Endothelial cell of umbilical vein (primary cell): Measurements from ENCODE around the gene DR1. TPM values are rescaled to one million over a fixed set of nuclear protein-coding genes. Genes with fewer than 3 reads are reported as not detected.

Source experiments
- BruUV-seq: library from RNA; stranded (reverse); fragments of 400-500 nt; replicated peaks from 2 replicates; lab custom pipeline; 2021; lab: Mats Ljungman, UMichigan
- CTCF ChIA-PET: fragments of 300-600, 350-600 bp; sonication (Branson Sonifier 250); formaldehyde crosslinking; loops from one replicate; lab custom pipeline; 2021; ENCODE audit warnings: antibody characterized with exemption, inconsistent platforms; lab: Charles Lee
- POLR2A ChIA-PET: fragments of 300-600, 350-600 bp; sonication (Branson Sonifier 250); formaldehyde crosslinking; loops from one replicate; lab custom pipeline; 2021; ENCODE audit warnings: antibody characterized with exemption, inconsistent platforms; lab: Charles Lee
- DNase-seq: peaks from one replicate; pipeline ENCODE4 v3.0.0-alpha.2; 2011; ENCODE audit warnings: low read depth, low spot score
- FAIRE-seq: peaks from 2 replicates; lab custom pipeline; 2011; peaks lifted over from hg19 to GRCh38; lab: Jason Lieb, UNC
- H2AFZ ChIP-seq: 2 replicates; pipeline ENCODE4 v1.6.0; 2012; ENCODE audit warnings: low read depth, low read length, control low read depth, inconsistent platforms
- H3K27ac ChIP-seq: 2 replicates; pipeline ENCODE4 v1.5.1; 2011; ENCODE audit warnings: low read depth, mild to moderate bottlenecking, control low read depth, low read length, moderate library complexity; ENCODE audit not compliant: insufficient read depth
- H3K27me3 ChIP-seq, 2 experiments: 2 replicates each; pipeline versions ENCODE4 v1.6.0 to v1.6.1; 2011; ENCODE audit warnings: low read length in 2 of 2, mixed read lengths in 1 of 2; ENCODE audit not compliant: control insufficient read depth in 2 of 2, insufficient read depth in 2 of 2
- H3K36me3 ChIP-seq, 2 experiments: 2 replicates in 1 of 2; 3 replicates in 1 of 2; pipeline ENCODE4 v1.5.1; 2011; ENCODE audit warnings: low read length in 2 of 2, mild to moderate bottlenecking in 1 of 2, moderate library complexity in 1 of 2; ENCODE audit not compliant: control insufficient read depth in 2 of 2, insufficient read depth in 2 of 2; ENCODE audit errors: extremely low read depth in 1 of 2
- H3K4me1 ChIP-seq: 3 replicates; pipeline ENCODE4 v1.5.1; 2011; ENCODE audit warnings: mild to moderate bottlenecking, low read length; ENCODE audit not compliant: control insufficient read depth, insufficient read depth; ENCODE audit errors: extremely low read depth
- H3K4me2 ChIP-seq: 2 replicates; pipeline ENCODE4 v1.6.1; 2011; ENCODE audit warnings: low read length, control low read depth, mixed read lengths; ENCODE audit not compliant: insufficient read depth
- H3K4me3 ChIP-seq, 3 experiments: fragments of 200-600 bp in 1 of 3; sonication (generic), shearing (Covaris generic) in 1 of 3; replicated peaks in 1 of 3; 2 replicates each; pipeline ENCODE4 v1.5.1; 2011 to 2016; ENCODE audit warnings: control low read depth in 3 of 3, low read length in 3 of 3, mild to moderate bottlenecking in 2 of 3, inconsistent platforms in 1 of 3, low read depth in 1 of 3, moderate library complexity in 1 of 3; ENCODE audit not compliant: insufficient read depth in 1 of 3
- H3K79me2 ChIP-seq: 2 replicates; pipeline ENCODE4 v1.6.0; 2012; ENCODE audit warnings: low read length, inconsistent platforms; ENCODE audit not compliant: control insufficient read depth, insufficient read depth
- H3K9ac ChIP-seq: replicated peaks from 2 replicates; pipeline ENCODE3; 2011; ENCODE audit warnings: low read length, control low read depth; ENCODE audit not compliant: insufficient read depth; ENCODE audit errors: extremely low read depth
- H3K9me1 ChIP-seq: replicated peaks from 3 replicates; pipeline ENCODE4 v1.6.0; 2011; ENCODE audit warnings: mild to moderate bottlenecking, low read length; ENCODE audit not compliant: control insufficient read depth, insufficient read depth; ENCODE audit errors: extremely low read depth
- H3K9me3 ChIP-seq: replicated peaks from 2 replicates; pipeline ENCODE4 v1.5.1; 2012; ENCODE audit warnings: low read length, inconsistent platforms; ENCODE audit not compliant: control insufficient read depth, insufficient read depth
- H4K20me1 ChIP-seq: replicated peaks from 2 replicates; pipeline ENCODE3; 2011; ENCODE audit warnings: mild to moderate bottlenecking, low read length; ENCODE audit not compliant: control insufficient read depth, insufficient read depth; ENCODE audit errors: extremely low read depth
- CTCF ChIP-seq, 2 donors: IDR thresholded peaks; 1 replicate in 1 of 2; 2 replicates in 1 of 2; pipeline ENCODE4 v1.5.1; 2011; ENCODE audit warnings: low read length in 2 of 2, mild to moderate bottlenecking in 2 of 2, moderate library complexity in 2 of 2, control low read depth in 1 of 2, inconsistent platforms in 1 of 2, low read depth in 1 of 2; ENCODE audit not compliant: insufficient read depth in 1 of 2; ENCODE audit errors: extremely low read depth in 1 of 2
- EZH2 ChIP-seq: IDR thresholded peaks from 2 replicates; pipeline ENCODE4 v1.6.1; 2012; ENCODE audit warnings: borderline replicate concordance, low read depth, mild to moderate bottlenecking, moderate library complexity, low read length, inconsistent platforms; ENCODE audit not compliant: severe bottlenecking
- FOS ChIP-seq: IDR thresholded peaks from 2 replicates; pipeline ENCODE4 v1.6.1; 2011; ENCODE audit warnings: mild to moderate bottlenecking, low read length, moderate library complexity, borderline replicate concordance; ENCODE audit not compliant: insufficient read depth
- GATA2 ChIP-seq: IDR thresholded peaks from 2 replicates; pipeline ENCODE4 v1.7.0; 2011; ENCODE audit warnings: low read depth, mild to moderate bottlenecking, moderate library complexity, mixed read lengths, low read length; ENCODE audit not compliant: insufficient read length, insufficient read depth
- JUN ChIP-seq: IDR thresholded peaks from 2 replicates; pipeline ENCODE4 v1.6.1; 2011; ENCODE audit warnings: borderline replicate concordance, low read depth; ENCODE audit not compliant: insufficient read length, insufficient read depth
- MYC ChIP-seq: IDR thresholded peaks from one replicate; pipeline ENCODE4 v1.6.1; 2011; ENCODE audit warnings: mild to moderate bottlenecking, low read depth, low read length
- POLR2A ChIP-seq: IDR thresholded peaks from 2 replicates; pipeline ENCODE4 v1.6.1; 2012; ENCODE audit warnings: low read depth, mild to moderate bottlenecking, control low read depth, low read length
- POLR2AphosphoS5 ChIP-seq: IDR thresholded peaks from 2 replicates; pipeline ENCODE4 v1.6.1; 2012; ENCODE audit warnings: low read depth, mild to moderate bottlenecking, control low read depth, low read length, moderate library complexity; ENCODE audit not compliant: insufficient read depth
- dilution Hi-C: fragments of 300-500 bp; cut with MboI; formaldehyde crosslinking; loops from one replicate; pipeline ENCODE4 v1.15.0; 2019; ENCODE audit warnings: low sequenced_read_pairs; ENCODE audit not compliant: extremely low pct_ligation_motif_present
- intact Hi-C: fragments of 100-400 bp; cut with micrococcal nuclease; formaldehyde crosslinking; loops from one replicate; pipeline ENCODE4 v1.10.0; 2022
- polyA plus RNA-seq, 4 experiments: library from polyadenylated mRNA; depleted of rRNA in 3 of 4; stranded (reverse) in 3 of 4; unstranded in 1 of 4; fragments of >200 nt; gene quantifications; 2 replicates each; pipeline versions ENCODE4 v1.2.1 to v1.2.3, GENCODE V29; 2011 to 2012; ENCODE audit warnings: missing spikeins in 1 of 4
- total RNA-seq: library from RNA; stranded (reverse); gene quantifications from 2 replicates; pipeline ENCODE4 v1.2.3, GENCODE V29; 2021
- TF ChIP-seq, protein P1 (sequence below): IDR thresholded peaks from 2 replicates; pipeline ENCODE4 v1.6.1; 2011; ENCODE audit not compliant: insufficient read depth, insufficient read length

Gene DR1
- total and polyA plus RNA-seq, 2 donors (not counting 3 experiments of a cell fraction or from before 2014, with no cell fraction given), result 11.7 to 49.4 TPM

DNA sequence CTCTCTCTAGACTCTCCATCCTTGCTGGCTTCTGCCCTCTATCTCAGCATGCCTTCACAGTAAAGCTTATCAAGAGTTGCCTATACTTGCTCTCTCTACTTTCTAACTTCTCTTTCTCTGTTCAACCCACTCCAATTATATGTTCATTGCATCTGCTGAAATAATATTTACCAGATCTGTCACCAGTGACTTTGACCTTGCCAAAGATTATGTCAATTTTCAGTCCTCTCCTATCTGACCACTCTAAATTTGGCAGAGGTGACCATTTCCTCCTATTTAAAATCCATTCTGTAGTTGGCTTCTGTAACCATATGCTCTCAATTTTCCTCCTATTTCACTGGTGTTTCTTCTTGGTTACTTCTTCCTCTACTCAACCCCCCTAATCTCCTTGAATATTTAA is 38.8 kb upstream of the DR1 start:
- H3K79me2 ChIP-seq, result no peaks in the 10 kb centered on the region
- no peaks in the 10 kb centered on the region for H3K9me3 ChIP-seq
- H3K9me1 ChIP-seq, result no peaks in the 10 kb centered on the region
- no peaks in the 10 kb centered on the region for H4K20me1 ChIP-seq
- intact Hi-C loops (no loop called here), dilution Hi-C loops (no loop called here)
- no peak overlapping the region for H3K27ac ChIP-seq
- H3K36me3 ChIP-seq, result no peaks in the 10 kb centered on the region
- DNase-seq (no peak), FAIRE-seq (no peak)
- H3K9ac ChIP-seq, result no peak overlapping the region
- no peak overlapping the region for H3K4me3 ChIP-seq
- ChIA-PET POLR2A (no interaction called here), CTCF (no interaction called here)
- no peak overlapping the region for H2AFZ ChIP-seq
- H3K4me1 ChIP-seq, result no peaks in the 10 kb centered on the region
- no peaks in the 10 kb centered on the region for H3K27me3 ChIP-seq
- TF ChIP-seq, protein P1, sequence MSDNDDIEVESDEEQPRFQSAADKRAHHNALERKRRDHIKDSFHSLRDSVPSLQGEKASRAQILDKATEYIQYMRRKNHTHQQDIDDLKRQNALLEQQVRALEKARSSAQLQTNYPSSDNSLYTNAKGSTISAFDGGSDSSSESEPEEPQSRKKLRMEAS, result no peak
- TF ChIP-seq FOS, result no peak
- TF ChIP-seq POLR2A, result no peak
- no peak for TF ChIP-seq MYC
- no peak for TF ChIP-seq JUN
- TF ChIP-seq POLR2AphosphoS5, result no peak
- no peak for TF ChIP-seq GATA2
- no peak for TF ChIP-seq CTCF (IDR thresholded peaks at IDR 0.05; ENCODE audit: extremely low read depth in 1 of 2, insufficient read depth in 1 of 2, low read depth in 1 of 2, low read length in 2 of 2)
- TF ChIP-seq EZH2, result no peak
- BruUV-seq, result no TSS peak
- no peak overlapping the region for H3K4me2 ChIP-seq
